ENCODE measurements around the gene ROCK2.
"Not testable (repeated sequence)": the region's sequence is repeated elsewhere in the genome, so short reads cannot be mapped to it uniquely, and the experiment has no call there.

Gene ROCK2

DNA sequence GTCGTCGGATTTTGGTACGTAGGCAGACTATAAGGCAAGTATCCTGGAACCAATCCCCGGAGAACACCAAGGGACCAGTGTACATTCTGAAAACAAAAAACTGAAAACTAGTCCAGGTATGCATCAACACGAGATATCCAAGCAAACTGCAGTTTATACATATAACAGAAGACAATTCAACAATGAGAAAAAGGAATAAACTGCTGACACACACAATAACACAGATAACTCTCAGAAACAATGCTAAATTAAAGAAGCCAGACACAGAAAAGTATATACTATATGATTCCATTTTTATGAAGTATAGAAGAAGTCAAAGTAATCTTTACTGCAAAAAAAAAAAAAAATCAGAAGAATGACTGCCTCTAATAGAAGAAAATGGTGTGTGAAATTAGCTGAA, 5.9 kb downstream of the ROCK2 start:
- DNase-seq: no peak

DNA sequence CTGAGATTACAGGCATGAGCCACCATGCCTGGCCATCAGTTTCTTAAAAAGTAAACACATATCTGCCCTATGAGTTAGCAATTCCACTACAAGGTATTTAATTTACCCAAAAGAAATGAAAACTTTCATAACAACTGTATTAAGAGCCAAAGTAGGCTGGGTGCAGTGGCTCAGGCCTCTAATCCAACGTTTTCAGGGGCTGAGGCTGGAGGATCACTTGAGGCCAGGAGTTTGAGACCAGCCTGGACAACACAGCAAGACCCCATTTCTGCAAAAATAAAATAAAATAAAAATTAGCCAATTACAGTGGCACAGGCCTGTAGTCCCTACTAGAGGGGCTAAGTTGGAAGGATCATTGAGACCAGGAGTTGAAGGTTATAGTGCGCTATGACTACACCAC, 6.5 kb downstream of the ROCK2 start:
- no peak for DNase-seq

DNA sequence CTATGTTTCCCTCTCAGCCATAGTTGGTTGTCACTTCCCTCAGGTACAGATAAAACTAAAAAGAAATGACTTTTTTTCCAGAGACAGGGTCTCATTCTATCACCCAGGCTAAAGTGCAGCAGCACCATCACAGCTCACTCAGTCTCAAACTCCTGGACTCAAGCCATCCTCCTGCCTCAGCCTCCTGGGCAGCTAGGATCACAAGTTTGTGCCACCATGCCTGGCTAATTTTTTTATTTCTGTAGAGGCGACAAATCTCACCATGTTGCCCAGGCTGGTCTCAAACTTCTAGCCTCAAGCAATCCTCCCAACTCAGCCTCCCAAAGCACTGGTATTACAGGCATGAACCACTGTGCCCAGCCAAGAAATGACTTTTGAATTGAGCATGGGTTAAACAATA, 8.2 kb downstream of the ROCK2 start:
- DNase-seq: no peak

DNA sequence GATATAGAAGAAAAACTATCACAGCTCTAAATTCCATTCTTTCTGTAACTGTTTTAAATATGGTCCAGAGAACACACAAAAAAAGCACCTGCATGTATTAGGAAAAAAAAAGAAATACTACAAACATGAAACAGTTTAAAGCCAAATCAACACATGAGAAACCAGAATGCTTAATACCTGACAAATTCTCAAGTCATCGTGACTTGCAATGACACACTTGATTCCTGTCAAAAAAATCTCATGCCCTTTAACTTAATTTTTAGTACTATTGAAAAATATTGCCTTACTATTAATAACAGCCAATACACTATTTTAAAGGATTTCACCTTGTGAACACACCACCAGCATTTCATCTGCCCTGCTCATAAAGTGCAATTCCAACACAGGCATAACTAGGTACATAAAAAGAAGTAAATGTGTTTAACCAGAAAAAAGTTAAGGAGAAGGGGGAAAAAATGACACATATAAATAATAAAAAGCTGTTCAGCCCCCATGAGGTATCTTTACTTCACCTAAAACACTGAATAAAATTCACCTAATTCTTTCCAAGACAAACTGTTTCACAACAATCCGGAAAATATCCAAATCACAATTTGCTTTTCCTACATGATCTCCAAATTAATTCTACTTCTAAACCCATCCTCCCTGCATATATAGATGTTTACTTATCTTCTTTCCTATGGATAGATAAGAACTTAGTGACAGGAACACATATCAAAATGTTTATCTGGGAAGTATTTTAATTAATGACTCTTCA, 10.8 kb downstream of the ROCK2 start:
- no peak for DNase-seq

- no peak for DNase-seq
Measured at GRCh38 chr2:11332596-11332995, 11.8 kb downstream of the ROCK2 start.

- DNase-seq: no peak
Measured at GRCh38 chr2:11330457-11331142, 13.8 kb downstream of the ROCK2 start.

DNA sequence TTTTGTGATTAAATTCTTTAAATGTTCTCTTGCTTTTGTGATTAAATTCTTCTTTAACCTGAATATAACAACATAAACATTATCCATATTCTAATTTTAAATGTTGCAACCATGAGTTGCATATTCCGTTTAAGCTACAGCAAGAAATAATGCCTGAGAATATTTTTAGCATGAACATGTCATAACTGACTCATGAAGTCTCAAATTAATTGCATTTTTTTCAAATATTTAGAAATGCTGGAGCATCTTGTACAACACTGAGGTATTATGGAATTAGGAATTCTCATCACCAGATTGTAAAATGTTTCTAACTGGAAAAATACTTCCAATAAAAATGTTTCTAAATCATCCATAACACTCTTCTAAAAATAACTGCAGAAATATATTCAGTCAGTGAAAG, 14.7 kb downstream of the ROCK2 start:
- DNase-seq: no peak

GRCh38 chr2:11328522-11328921, 15.9 kb downstream of the ROCK2 start:
- DNase-seq: not testable (repeated sequence)

DNA sequence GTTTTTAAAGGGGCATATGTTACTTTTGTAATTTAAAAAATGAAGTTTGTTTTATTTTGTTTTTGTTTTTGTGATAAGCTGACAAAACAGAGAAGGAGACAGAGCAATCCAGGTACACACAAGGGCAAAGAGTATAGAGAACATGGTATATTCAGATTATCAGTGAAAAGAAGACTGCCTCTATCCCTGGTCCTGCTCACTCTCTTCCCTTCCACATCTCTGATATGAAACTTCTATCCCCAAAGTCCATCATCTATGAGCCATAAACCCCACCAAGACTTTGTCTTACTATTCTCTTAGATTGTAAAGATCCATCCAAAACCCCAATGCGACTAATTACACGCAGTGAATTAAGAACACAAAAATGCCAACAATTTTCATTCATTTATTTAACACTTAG, 16.6 kb downstream of the ROCK2 start:
- no peak for DNase-seq

DNA sequence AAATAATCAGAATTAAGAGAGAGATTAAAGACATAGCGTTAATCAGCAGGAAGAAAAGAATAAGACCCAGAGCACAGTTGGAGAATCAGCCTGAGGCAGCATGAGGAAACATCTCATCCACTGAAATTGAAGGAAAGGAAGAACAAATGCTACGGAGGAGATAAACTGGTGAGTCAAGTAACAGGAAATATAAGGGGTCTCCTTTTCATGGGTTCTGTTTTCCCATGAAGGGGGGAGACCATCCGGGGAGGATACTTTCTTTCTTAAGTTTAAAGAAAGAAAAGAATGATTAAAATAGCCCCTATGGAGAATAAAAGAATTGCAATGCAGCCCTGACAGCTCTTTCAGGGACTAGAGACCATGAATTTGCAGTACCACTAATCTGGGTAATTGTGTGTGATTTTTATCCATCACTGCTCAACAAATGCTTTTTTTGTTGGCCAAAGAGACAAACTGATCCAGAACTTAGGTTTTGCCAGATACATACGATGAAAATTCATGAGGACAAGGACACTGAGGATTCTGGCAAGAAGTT, 17.7 kb downstream of the ROCK2 start:
- no peak for DNase-seq

GRCh38 chr2:11325961-11326676, 18.3 kb downstream of the ROCK2 start:
- DNase-seq: no peak

- no peak for DNase-seq
Measured at GRCh38 chr2:11321847-11322246, 22.6 kb downstream of the ROCK2 start.

- DNase-seq: no peak
Measured at GRCh38 chr2:11320698-11321492, 23.5 kb downstream of the ROCK2 start.

DNA sequence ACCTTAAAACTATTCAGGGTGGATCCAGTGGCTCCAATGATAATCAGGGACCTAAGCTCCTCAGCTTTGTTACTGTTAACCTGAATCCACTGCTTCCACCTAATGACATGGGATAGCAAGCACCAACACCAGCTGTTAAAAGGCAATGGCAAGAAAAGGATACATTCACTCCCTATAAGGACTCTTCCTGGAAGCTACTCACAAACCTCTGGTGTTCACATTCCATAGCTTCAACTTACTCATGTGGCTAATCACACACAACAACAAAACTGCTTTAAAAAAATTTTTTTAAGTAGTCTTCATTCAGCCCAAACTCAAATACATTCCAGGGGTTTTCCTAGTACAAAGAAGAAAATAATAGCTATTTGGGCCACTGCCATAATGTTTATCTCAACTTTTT, 24.5 kb downstream of the ROCK2 start:
- DNase-seq: no peak

DNA sequence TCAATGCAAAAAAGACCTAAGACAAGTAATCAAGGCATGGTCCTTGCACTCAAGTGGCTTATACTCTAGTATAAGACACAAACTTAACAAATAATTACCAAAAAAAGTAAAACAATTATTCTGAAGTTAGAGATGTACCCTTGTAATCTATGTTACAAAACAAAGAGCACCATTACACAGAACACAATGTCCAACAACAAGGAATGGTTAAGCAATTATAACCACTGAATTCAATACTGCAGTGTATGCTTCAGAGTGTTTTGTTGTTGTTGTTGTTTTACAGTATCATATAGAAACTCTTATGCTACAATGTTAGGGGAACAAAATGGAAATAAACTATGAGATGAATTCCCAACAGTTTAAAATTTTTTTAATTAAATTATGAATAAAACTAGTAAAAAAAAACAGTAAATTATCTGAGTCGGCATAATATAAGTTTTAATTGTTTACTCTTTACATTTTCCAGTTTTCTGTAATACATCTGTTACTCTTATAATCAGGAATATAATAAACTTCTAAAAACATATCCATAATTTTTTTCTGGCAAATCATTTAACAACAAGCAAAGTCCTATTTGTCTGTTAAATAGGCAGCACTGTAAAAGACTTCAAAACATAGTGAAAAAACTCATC, 29.2 kb downstream of the ROCK2 start:
- DNase-seq: no peak

DNA sequence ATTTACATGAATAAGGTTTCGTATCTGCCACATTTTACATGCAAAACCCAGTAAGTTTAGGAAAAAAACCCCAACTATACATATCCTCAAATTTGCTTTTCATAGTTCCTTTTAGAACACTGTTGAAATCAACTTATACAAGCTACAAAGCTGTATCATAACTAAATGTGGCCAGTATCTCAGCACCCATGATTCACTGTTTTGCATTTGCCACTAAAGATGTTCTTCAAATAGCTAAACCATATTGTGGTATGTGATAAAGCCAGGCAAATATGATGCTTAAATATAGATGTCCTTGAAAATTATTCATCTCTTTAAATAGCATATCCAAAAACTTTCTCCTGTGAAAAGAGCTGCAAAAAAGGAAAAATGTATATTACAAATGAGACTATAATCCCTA, 29.9 kb downstream of the ROCK2 start:
- no peak for DNase-seq

DNA sequence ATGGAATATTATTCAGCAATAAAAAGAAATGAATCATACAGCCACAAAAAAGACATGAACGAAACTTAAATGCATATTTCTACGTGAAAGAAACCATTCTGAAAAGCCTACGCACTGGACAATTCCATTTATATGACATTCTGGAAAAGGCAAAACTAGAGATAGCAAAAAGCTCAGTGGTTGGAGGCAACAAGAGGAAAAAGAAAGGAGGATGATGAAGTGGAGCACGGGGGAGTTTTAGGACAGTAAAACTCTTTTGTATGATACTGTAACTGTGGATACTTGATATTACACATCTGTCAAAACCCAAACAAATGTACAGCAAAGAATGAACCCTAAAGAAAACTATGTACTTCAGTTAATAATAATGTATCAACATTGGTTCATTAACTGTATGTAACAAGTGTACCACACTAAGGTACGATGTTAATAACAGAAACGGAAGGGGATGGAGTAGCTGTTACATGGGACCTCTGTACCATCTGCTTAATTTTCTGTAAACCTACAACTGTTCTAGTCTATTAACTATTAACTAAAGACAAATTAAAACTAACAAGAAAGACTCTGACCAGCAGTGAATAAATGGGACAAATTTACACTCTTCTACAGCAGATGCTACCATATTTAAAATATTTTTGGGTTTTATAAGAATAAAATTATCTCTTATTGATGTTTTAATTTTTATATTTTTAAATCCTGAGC, 31.5 kb downstream of the ROCK2 start:
- DNase-seq: no peak

- DNase-seq: no peak
Measured at GRCh38 chr2:11311543-11311942, 32.9 kb downstream of the ROCK2 start.

DNA sequence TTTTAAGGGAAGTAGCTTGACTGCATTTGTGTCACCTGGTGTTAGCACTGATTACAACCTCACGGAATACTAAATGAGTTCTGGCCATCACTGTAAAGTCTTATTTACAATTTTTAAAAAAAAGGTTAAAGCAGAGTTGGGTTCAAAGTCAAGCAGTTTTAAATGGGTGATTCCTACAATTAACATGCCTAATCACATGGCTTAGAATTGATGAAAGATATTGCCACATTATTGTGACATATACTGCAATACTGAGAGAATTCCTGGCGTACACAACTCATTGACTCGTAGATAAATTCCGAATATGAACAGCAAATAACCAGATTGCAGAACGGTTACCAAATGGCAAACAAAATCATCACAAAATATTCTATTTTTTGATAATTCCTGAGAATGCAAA, 34.2 kb downstream of the ROCK2 start:
- no peak for DNase-seq

DNA sequence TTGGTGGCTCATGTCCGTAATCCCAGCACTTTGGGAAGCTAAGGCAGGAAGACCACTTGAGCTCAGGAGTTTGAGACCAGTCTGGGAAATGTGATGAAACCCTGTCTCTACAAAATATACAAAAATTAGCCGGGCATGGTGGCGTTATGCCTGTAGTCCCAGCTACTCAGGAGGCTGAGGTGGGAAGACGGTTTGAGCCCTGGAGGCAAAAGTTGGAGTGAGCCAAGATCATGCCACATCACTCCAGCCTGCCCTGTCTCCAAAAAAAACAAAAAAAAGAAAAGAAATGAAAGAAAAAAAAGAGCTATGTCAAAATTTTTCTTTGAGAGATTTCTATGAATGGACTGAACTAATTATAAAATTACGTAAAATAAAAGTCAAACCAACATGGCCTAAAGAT, 34.7 kb downstream of the ROCK2 start:
- DNase-seq: no peak

DNA sequence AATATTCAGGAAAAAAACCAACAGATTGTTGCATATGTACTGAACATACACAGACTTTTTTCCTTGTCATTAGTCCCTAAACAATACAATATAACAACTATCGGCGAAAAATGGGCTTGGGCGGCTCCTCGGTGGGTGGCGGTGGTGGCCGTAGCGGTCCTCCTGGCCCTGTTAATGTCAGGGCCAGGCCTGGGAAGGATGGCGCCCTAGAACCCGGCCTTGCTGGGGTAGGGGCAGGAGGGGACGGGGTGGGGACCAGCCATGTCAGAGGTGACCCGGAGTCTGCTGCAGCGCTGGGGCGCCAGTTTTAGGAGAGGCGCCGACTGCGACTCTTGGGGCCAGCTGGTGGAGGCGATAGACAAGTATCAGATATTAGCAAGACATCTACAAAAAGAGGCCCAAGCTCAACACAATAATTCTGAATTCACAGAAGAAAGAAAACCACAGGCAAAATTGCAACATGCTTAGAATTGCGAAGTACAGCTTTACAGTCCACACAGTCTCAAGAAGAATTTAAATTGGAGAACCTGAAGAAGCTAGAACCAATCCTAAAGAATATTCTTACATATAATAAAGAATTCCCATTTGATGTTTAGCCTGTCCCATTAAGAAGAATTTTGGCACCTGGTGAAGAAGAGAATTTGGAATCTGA, 36.5 kb downstream of the ROCK2 start:
- no peak for DNase-seq
